GM18499 (cell line): Measurements from ENCODE around the gene PTPN1.
"Not testable (repeated sequence)": the region's sequence is repeated elsewhere in the genome, so short reads cannot be mapped to it uniquely, and the experiment has no call there.

Experiments
- ATAC-seq: cut with Tn5 transposase; IDR thresholded peaks from one replicate; pipeline ENCODE4 v1.9.1; 2021; ENCODE audit warnings: moderate number of reproducible peaks; ENCODE audit not compliant: insufficient read depth, unreplicated experiment

PTPN1 gene

GRCh38 chr20:50478162-50478990 is 31.8 kb upstream of the PTPN1 start:
- no peak for ATAC-seq

DNA sequence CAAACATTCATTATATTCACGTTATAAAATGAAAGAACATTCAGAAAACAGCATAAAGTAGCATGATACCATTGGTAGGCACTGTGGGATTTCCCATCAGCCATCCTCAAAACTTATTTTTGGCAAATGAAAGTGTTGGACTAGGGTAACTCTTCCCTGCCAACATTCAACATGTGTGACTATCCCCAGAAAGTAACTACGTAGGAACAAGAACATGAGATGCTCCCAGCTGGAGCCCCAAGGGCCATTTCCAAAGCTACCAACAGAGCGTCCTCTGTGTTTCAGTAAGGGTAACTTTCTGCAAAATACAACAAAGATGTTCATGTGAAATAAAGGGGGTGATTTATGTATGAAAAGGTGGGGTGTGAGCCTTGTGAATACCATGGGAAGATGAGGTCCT is 28.4 kb upstream of the PTPN1 start:
- ATAC-seq = no peak

GRCh38 chr20:50482396-50482981 is 27.7 kb upstream of the PTPN1 start:
- no peak for ATAC-seq

DNA sequence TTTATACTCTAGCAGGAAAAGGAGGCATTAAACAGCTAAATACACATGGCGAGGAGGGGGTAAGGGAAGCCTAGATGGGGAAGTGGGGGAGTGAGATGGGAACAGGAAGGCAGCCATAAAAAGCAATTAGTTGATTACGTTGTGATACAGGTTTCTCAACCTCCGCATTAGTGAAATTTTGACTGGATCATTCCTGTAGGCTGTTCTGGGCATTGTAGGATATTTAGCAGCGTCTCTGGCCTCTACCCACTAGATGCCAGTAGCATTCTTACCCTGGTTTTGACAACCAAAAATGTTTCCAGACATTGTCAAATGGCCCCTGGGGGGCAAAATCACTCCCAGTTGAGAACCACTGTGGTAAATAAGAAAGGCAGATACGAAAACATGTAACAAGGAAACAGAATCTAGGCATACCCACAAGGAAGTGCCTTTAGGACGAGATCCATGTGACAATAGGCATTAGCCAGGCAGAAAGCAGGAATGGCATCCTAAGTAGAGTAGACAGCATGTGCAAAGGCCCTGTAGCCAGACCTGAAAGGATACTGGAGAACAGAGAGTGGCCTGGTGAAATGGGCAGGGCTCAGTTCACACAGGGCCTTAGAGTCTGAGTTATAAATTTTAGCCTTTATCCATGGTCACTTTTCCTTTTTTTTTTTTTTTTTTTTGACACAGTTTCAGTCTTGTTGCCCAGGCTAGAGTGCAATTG is 25.8 kb upstream of the PTPN1 start:
- ATAC-seq = no peak

DNA sequence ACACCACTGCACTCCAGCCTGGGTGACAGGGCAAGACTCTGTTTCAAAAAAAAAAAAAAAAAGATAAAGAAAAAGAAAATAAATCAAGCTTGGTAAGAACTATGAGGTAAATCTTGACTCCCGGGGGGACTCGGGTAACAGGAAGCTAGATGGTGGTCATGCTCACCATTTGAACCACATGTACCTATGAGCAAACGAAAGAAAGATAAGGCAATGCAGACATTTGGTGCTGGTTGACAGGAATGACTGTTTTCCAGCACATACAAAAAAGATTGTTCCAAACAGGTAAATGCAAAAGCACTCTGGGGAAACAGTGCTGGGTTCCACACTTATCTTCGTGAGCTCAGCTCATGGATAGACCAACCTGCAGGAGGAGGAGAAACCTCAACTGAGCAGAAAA is 22.8 kb upstream of the PTPN1 start:
- no peak for ATAC-seq

DNA sequence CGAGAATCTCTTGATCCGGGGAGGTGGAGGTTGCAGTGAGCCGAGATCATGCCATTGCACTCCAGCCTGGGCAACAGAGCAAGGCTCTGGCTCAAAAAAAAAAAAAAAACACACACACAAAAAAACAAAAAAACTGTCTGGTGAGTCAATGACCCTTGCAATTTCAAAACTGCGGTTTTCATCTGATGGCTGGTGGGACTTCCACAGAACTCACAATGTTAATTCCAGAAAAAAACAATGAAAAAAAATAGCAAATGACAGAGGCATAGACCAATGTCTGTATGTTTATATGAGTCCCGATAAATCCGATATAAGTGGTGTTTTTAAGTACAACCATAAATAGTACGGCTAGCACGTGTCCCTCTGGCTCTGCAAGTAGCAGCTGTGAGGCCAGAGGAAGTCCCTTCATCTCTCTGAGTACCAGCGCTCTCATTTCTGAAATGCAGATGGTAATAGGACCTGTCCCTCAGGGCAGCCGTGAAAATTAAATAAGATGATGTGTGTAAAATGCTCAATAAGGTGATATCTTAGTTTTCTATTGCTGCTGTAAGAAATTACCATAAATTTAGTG is 21.9 kb upstream of the PTPN1 start:
- no peak for ATAC-seq

DNA sequence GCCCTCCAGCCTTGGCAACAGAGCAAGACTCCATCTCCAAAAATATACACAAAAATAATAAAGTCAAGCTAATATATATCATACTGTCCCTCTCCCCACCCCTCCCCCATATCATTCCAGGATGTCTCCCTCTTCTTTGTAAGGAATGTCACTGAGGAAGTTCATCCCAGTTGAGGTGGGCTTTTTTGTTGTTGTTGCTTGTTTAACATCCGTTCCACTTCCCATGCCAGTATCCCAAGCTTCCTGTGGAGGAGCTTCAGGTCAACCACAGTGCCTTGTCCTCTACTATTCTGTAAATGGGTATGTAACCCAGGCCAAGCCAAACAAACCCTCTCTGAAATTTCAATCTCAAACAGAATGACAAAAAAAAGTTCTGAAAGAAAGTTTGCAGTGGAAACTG is 19.0 kb upstream of the PTPN1 start:
- no peak for ATAC-seq

DNA sequence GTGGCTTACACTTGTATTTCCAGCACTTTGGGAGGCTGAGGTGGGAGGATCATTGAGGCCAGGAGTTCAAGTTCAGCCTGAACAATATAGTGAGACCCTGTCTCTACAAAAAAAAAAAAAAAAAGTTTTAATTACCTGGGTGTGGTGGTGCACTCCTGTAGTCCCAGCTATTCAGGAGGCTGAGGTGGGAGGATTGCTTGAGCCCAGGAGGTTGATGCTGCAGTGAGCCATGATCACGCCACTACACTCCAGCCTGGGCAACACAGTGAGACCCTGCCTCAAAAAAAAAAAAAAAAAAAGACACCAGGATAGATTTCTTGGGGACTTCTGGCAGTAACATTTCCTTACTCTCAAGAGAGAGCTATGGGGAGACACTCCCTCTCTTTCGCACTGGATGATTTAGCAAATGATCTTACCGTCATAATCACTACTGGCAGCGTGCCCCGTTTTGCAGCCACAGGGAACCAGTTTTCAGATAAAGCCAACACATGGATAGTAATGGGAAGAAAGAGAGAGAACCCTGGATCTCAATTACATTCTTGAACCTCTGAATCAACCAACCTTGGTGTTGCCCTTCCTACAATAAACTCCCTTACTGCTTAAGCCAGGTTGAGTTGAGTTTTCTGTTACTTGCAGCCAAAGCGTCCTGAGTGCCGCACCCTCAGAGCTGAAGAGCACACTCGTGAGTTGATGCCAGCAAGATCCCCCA is 18.1 kb upstream of the PTPN1 start:
- ATAC-seq = no peak

GRCh38 chr20:50493881-50494253 is 16.3 kb upstream of the PTPN1 start:
- ATAC-seq = no peak

DNA sequence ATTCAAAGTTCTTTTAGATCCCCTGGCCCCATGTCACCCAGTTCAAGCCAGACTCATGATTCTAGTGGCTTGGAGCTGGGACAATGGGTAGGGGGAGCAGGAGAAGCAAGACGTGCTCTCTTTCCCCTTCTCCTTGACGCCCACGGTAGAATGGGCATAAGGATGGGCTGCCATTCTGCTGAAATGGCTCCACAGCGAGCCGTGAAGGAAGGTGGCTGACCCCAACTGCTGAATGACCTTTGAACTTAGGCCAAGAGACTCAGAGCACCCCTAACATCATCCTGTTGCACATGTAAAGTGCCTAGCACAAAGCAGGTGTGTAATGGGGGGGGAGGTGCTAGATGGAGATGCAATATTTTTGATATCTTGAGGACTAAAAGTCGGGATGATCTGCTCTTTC is 15.8 kb upstream of the PTPN1 start:
- ATAC-seq = no peak

DNA sequence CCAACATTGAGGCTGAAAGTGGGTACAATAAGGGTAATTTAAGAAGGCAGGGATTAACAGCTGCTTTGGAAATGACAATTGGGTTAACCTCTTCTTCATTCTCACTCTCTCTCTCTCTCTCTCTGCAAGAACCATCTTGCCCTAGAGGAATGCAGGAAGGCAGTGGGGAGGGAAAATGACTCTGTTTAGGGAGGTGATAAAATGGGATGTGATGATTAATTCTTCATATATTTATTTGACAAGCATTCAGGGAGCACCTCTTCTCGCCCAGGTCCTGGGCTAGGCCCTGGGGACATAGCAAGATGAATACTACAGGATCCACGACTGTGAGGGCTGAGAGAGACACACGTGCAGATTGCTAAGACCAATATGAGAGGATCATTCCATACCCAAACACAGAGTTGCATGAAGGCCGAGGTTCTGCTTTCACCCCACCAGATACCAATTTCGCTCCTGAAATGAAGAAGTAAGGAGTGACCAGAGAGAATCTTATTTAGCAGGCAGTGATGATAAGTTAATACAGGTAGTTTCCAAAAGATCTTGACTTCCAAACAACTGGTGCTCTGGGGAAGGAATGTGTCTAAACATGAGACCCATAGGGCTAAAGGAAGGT is 13.3 kb upstream of the PTPN1 start:
- ATAC-seq = no peak

DNA sequence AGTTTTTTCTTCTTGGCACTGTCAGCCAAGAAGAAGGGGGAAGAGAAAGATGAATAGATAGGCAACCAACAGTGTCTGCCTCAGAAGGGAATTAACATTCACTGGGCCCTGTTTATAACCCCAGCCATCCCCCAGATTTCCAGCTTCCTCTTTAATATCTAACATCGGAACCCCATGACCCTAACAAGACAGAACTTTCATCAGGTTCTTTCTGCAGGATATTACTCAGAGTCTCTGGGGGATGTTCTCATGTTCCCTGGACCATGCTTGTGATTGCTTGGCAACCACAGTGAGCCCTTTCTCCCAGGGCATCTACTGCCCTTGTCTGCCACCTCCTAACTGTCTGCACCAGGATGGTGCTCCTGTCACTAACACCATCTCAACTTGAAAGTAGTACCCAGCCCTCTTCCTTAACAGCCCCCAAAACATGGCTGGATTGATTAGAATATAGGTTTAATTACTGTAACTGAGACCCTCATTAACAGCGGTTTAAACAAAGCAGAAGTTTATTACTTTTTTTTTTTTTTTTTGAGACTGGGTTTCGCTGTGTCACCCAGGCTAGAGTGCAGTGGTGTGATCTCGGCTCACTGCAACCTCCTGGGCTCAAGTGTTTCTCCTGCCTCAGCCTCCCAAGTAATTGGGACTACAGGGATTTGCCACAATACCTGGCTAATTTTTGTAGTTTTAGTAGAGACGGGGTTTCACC is 12.0 kb upstream of the PTPN1 start:
- ATAC-seq = no peak

- ATAC-seq = no peak
These were observed 10.2 kb upstream of the PTPN1 start for GRCh38 chr20:50499938-50500337.

DNA sequence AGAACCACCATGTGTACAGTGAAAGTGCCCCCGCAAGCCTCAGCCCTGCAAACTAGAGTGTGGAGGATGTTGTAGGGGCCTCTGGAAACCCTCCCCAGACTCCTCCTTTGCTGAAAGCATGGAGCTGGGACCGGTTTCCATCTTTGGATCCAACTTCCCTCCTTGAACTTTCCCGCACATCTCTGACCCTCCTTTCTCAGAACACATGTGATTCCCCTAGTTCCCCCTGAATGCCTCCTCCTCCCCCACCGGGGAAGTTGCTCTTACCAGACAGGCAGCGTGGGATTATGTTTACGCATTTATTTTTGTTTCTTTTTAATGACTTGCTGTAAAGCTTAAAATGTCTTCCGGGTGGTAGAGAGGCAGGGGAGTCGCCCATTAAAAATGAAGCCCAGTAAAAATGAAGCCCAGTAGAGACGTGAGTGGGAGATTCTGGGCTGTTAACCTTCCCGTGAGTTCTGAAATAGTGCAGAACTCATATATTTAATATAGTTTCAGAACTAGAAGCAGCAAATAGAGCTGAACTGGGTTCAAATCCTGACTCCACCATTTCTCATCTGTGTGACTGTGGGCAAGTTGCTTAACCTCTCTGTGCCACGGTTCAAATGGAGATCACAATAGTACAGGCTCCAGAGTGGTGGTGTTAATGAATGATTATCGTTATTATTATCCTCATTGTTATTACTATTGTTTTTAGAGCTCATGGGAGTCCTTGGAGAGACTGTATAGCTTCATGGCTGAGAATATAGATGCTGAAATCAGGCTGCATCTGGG is 8.0 kb upstream of the PTPN1 start:
- no peak for ATAC-seq

DNA sequence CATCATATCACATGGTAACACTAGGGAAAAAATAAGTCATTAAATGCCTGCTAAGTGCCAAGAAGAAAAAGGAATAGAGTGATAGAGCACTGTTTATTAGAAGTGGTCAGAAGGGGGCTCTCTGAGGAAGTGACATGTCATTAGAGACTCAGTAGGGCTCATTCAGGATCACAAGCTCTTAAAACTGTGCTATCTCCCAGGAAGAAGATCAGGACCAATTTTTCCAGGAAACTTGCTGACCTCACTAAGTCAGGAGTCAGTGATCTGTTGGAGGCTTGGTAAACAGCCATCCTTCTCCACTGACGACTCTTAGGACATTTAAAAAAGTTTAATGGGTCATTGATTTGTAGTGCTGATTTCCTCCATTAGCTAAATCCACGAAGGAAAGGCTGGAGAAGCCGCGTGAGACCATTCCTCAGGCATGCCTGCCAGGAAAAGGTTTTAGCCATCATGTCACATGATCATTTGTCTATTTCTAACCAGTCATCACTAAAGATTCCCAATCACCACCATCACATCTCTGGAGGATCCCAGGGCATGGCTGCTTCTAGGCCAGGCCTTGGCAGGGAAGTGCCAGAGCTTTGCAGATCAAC is 5.9 kb upstream of the PTPN1 start:
- ATAC-seq = no peak

DNA sequence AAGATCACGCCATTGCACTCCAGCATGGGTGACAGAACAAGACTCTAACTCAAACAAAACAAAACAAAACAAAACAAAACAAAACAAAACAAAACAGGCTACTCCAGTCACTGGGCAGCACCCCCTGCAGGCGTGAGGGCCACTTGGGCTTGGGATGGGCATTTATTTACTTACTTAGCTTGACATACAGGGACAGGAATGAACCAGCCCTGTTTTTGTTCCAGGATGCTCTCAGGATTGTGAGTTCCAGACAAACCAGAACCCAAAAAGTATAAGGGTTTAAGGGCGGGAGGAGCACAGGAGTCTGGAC is 4.0 kb upstream of the PTPN1 start:
- no peak for ATAC-seq

DNA sequence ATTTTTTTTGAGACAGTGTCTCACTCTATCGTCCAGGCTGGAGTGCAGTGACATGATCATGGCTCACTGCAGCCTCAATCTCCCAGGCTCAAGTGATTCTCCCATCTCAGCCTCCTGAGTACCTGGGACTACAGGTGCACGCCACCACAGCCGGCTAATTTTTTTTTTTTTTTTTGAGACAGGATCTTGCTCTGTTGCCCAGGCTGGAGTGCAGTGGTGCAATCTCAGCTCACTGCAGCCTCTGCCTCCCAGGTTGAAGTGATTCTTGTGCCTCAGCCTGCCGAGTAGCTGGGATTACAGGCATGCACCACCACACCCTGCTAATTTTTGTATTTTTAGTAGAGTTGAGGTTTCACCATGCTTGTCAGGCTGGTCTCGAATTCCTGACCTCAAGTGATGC is 2.4 kb upstream of the PTPN1 start:
- not testable (repeated sequence) for ATAC-seq

DNA sequence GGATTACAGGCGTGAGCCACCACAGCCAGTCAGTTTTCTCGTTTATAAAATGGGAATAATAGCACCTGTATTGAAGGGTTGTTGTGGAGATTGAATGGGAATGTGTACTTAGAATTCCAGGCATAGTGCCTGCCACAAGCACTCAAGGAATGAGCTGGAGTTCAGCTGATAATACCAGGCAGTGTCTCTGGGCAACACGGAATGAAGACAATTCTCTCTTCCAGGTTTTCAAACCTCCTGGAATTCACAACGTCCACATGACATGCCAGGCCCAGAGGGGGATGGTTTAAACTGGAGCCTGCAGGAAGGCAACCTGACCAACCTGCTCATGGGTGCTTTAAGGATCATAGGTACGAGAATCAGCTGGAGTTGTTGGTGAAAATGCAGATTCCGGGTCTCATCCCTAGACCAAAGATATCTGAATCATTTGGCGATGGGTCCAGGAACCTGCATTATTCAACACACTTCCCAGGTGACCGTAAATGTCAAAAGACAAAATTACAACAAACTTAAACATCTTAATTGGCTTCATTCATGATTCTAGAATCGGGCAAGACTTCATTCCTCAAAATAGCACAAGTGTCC is 1.9 kb upstream of the PTPN1 start:
- no peak for ATAC-seq
